HEK293 (cell line): ENCODE results near the gene CMTM4.

Experiments
- CTCF ChIP-seq: fragments of 450-650 bp; formaldehyde crosslinking; IDR thresholded peaks from 2 replicates; pipeline ENCODE4 v1.5.1; 2016; ENCODE audit warnings: missing biosample characterization, missing genetic modification characterization
- GFI1B ChIP-seq: fragments of 450-650 bp; formaldehyde crosslinking; IDR thresholded peaks from 2 replicates; pipeline ENCODE4 v1.5.1; 2016; ENCODE audit warnings: missing biosample characterization, missing genetic modification characterization
- HOXA7 ChIP-seq: sonication (generic); formaldehyde crosslinking; IDR thresholded peaks from 2 replicates; pipeline ENCODE4 v1.8.1; 2022; ENCODE audit warnings: missing genetic modification reagents, borderline replicate concordance
- KLF1 ChIP-seq: fragments of 450-650 bp; formaldehyde crosslinking; IDR thresholded peaks from 2 replicates; pipeline ENCODE4 v1.5.1; 2016; ENCODE audit warnings: missing biosample characterization, missing genetic modification characterization
- KLF10 ChIP-seq: fragments of 450-650 bp; IDR thresholded peaks from 2 replicates; pipeline ENCODE4 v1.5.1; 2018; ENCODE audit warnings: missing biosample characterization, mild to moderate bottlenecking, missing genetic modification characterization
- OSR2 ChIP-seq: fragments of 450-650 bp; formaldehyde crosslinking; IDR thresholded peaks from 2 replicates; pipeline ENCODE4 v1.5.1; 2016; ENCODE audit warnings: missing biosample characterization, missing genetic modification characterization
- OVOL3 ChIP-seq: fragments of 450-650 bp; formaldehyde crosslinking; IDR thresholded peaks from 2 replicates; pipeline ENCODE4 v1.5.1; 2016; ENCODE audit warnings: missing biosample characterization, missing genetic modification characterization
- SP7 ChIP-seq: fragments of 450-650 bp; formaldehyde crosslinking; IDR thresholded peaks from 2 replicates; pipeline ENCODE4 v1.5.1; 2016; ENCODE audit warnings: missing biosample characterization, missing genetic modification characterization
- ZBTB17 ChIP-seq: fragments of 450-650 bp; formaldehyde crosslinking; IDR thresholded peaks from 2 replicates; pipeline ENCODE4 v1.5.1; 2016; ENCODE audit warnings: missing biosample characterization, missing genetic modification characterization
- ZEB2 ChIP-seq: fragments of 450-650 bp; formaldehyde crosslinking; IDR thresholded peaks from 2 replicates; pipeline ENCODE4 v1.5.1; 2016; ENCODE audit warnings: missing biosample characterization, missing genetic modification characterization
- ZFP3 ChIP-seq: fragments of 450-650 bp; formaldehyde crosslinking; IDR thresholded peaks from 2 replicates; pipeline ENCODE4 v1.5.1; 2016; ENCODE audit warnings: low read depth, missing biosample characterization, missing genetic modification characterization
- ZNF132 ChIP-seq: fragments of 450-650 bp; formaldehyde crosslinking; IDR thresholded peaks from 2 replicates; pipeline ENCODE4 v1.5.1; 2017; ENCODE audit warnings: missing biosample characterization, missing genetic modification characterization, borderline replicate concordance
- ZNF133 ChIP-seq: fragments of 450-650 bp; formaldehyde crosslinking; IDR thresholded peaks from 2 replicates; pipeline ENCODE4 v1.5.1; 2016; ENCODE audit warnings: missing biosample characterization, missing genetic modification characterization
- ZNF26 ChIP-seq: fragments of 450-650 bp; formaldehyde crosslinking; IDR thresholded peaks from 2 replicates; pipeline ENCODE4 v1.5.1; 2016; ENCODE audit warnings: missing biosample characterization, missing genetic modification characterization
- ZNF354C ChIP-seq: fragments of 450-650 bp; formaldehyde crosslinking; IDR thresholded peaks from 2 replicates; pipeline ENCODE4 v1.5.1; 2016; ENCODE audit warnings: missing biosample characterization, missing genetic modification characterization, low read depth, borderline replicate concordance
- ZNF391 ChIP-seq: fragments of 450-650 bp; formaldehyde crosslinking; IDR thresholded peaks from 2 replicates; pipeline ENCODE4 v1.5.1; 2016; ENCODE audit warnings: low read depth, missing biosample characterization, missing genetic modification characterization, borderline replicate concordance
- ZNF488 ChIP-seq: fragments of 450-650 bp; formaldehyde crosslinking; IDR thresholded peaks from 2 replicates; pipeline ENCODE4 v1.5.1; 2016; ENCODE audit warnings: missing biosample characterization, missing genetic modification characterization
- ZNF610 ChIP-seq: fragments of 450-650 bp; formaldehyde crosslinking; IDR thresholded peaks from 2 replicates; pipeline ENCODE4 v1.5.1; 2016; ENCODE audit warnings: missing biosample characterization, missing genetic modification characterization, borderline replicate concordance
- ZNF670 ChIP-seq: fragments of 450-650 bp; formaldehyde crosslinking; IDR thresholded peaks from 2 replicates; pipeline ENCODE4 v1.5.1; 2016; ENCODE audit warnings: missing biosample characterization, missing genetic modification characterization, low read depth
- ZNF707 ChIP-seq: fragments of 450-650 bp; formaldehyde crosslinking; IDR thresholded peaks from 2 replicates; pipeline ENCODE4 v1.5.1; 2016; ENCODE audit warnings: missing biosample characterization, missing genetic modification characterization
- ZNF768 ChIP-seq: fragments of 450-650 bp; formaldehyde crosslinking; IDR thresholded peaks from 2 replicates; pipeline ENCODE4 v1.5.1; 2018; ENCODE audit warnings: missing biosample characterization, mild to moderate bottlenecking, missing genetic modification characterization
- ZNF776 ChIP-seq: fragments of 450-650 bp; formaldehyde crosslinking; IDR thresholded peaks from 2 replicates; pipeline ENCODE4 v1.5.0; 2017; ENCODE audit warnings: missing biosample characterization, missing genetic modification characterization, borderline replicate concordance
- ZSCAN23 ChIP-seq: fragments of 450-650 bp; formaldehyde crosslinking; IDR thresholded peaks from 2 replicates; pipeline ENCODE4 v1.5.1; 2016; ENCODE audit warnings: missing biosample characterization, missing genetic modification characterization
- ZSCAN30 ChIP-seq: fragments of 450-650 bp; IDR thresholded peaks from 2 replicates; pipeline ENCODE4 v1.5.1; 2018; ENCODE audit warnings: missing biosample characterization, mild to moderate bottlenecking, missing genetic modification characterization, moderate library complexity
- TF ChIP-seq, protein P1 (sequence below): fragments of 450-650 bp; formaldehyde crosslinking; IDR thresholded peaks from 2 replicates; pipeline ENCODE4 v1.5.1; 2016; ENCODE audit warnings: missing biosample characterization, missing genetic modification characterization, borderline replicate concordance
- TF ChIP-seq, protein P2 (sequence below): fragments of 450-650 bp; formaldehyde crosslinking; IDR thresholded peaks from 2 replicates; pipeline ENCODE4 v1.5.1; 2017; ENCODE audit warnings: missing biosample characterization, missing genetic modification characterization
- TF ChIP-seq, protein P3 (sequence below): sonication (generic); formaldehyde crosslinking; IDR thresholded peaks from 2 replicates; pipeline ENCODE4 v1.8.1; 2022; ENCODE audit warnings: mild to moderate bottlenecking, moderate library complexity, missing genetic modification reagents
- TF ChIP-seq, protein P4 (sequence below): fragments of 450-650 bp; formaldehyde crosslinking; IDR thresholded peaks from 2 replicates; pipeline ENCODE4 v1.5.1; 2016; ENCODE audit warnings: missing biosample characterization, missing genetic modification characterization
- TF ChIP-seq, protein P5 (sequence below): IDR thresholded peaks from 2 replicates; pipeline ENCODE4 v1.6.1; 2011; ENCODE audit warnings: mild to moderate bottlenecking, low read depth, low read length, borderline replicate concordance

The CMTM4 gene

GRCh38 chr16:66608241-66609138 is 88.1 kb downstream of the CMTM4 start (continued):
- TF ChIP-seq, protein P1, sequence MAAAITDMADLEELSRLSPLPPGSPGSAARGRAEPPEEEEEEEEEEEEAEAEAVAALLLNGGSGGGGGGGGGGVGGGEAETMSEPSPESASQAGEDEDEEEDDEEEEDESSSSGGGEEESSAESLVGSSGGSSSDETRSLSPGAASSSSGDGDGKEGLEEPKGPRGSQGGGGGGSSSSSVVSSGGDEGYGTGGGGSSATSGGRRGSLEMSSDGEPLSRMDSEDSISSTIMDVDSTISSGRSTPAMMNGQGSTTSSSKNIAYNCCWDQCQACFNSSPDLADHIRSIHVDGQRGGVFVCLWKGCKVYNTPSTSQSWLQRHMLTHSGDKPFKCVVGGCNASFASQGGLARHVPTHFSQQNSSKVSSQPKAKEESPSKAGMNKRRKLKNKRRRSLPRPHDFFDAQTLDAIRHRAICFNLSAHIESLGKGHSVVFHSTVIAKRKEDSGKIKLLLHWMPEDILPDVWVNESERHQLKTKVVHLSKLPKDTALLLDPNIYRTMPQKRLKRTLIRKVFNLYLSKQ (tag by site-specific recombination) = no peak
- no peak for TF ChIP-seq OSR2 (tag by site-specific recombination)
- TF ChIP-seq ZNF132 = no peak
- TF ChIP-seq ZNF391 (tag by site-specific recombination) = no peak
- TF ChIP-seq ZNF354C (tag by site-specific recombination) = no peak
- no peak for TF ChIP-seq ZEB2 (tag by site-specific recombination)
- TF ChIP-seq, protein P2, sequence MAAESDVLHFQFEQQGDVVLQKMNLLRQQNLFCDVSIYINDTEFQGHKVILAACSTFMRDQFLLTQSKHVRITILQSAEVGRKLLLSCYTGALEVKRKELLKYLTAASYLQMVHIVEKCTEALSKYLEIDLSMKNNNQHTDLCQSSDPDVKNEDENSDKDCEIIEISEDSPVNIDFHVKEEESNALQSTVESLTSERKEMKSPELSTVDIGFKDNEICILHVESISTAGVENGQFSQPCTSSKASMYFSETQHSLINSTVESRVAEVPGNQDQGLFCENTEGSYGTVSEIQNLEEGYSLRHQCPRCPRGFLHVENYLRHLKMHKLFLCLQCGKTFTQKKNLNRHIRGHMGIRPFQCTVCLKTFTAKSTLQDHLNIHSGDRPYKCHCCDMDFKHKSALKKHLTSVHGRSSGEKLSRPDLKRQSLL (tag by site-specific recombination) = no peak; the same call in 1 of the 2 replicates
- TF ChIP-seq ZFP3 (tag by site-specific recombination) = no peak
- TF ChIP-seq KLF10 (tag by site-specific recombination) = no peak
- no peak for TF ChIP-seq ZNF488 (tag by site-specific recombination)
- TF ChIP-seq ZBTB17 (tag by site-specific recombination) = peak; percentile 65
- TF ChIP-seq CTCF = peak; percentile 93
- peak; percentile 39; the same call in 1 of the 2 replicates for TF ChIP-seq ZSCAN30 (tag by site-specific recombination)
- no peak for TF ChIP-seq GFI1B
- TF ChIP-seq HOXA7 = no peak
- TF ChIP-seq SP7 = peak; percentile 41; the same call in 1 of the 2 replicates
- TF ChIP-seq ZSCAN23 = no peak
- TF ChIP-seq ZNF776 (tag by site-specific recombination) = no peak
- TF ChIP-seq ZNF133 (tag by site-specific recombination) = no peak
- TF ChIP-seq, protein P3, sequence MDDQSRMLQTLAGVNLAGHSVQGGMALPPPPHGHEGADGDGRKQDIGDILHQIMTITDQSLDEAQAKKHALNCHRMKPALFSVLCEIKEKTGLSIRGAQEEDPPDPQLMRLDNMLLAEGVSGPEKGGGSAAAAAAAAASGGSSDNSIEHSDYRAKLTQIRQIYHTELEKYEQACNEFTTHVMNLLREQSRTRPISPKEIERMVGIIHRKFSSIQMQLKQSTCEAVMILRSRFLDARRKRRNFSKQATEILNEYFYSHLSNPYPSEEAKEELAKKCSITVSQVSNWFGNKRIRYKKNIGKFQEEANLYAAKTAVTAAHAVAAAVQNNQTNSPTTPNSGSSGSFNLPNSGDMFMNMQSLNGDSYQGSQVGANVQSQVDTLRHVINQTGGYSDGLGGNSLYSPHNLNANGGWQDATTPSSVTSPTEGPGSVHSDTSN = no peak
- no peak for TF ChIP-seq ZNF26 (tag by site-specific recombination)
- no peak for TF ChIP-seq ZNF610 (tag by site-specific recombination)
- no peak for TF ChIP-seq ZNF707 (tag by site-specific recombination)
- no peak for TF ChIP-seq ZNF670
- TF ChIP-seq KLF1 (tag by site-specific recombination) = no peak
- TF ChIP-seq OVOL3 (tag by site-specific recombination) = no peak
- TF ChIP-seq, protein P4, sequence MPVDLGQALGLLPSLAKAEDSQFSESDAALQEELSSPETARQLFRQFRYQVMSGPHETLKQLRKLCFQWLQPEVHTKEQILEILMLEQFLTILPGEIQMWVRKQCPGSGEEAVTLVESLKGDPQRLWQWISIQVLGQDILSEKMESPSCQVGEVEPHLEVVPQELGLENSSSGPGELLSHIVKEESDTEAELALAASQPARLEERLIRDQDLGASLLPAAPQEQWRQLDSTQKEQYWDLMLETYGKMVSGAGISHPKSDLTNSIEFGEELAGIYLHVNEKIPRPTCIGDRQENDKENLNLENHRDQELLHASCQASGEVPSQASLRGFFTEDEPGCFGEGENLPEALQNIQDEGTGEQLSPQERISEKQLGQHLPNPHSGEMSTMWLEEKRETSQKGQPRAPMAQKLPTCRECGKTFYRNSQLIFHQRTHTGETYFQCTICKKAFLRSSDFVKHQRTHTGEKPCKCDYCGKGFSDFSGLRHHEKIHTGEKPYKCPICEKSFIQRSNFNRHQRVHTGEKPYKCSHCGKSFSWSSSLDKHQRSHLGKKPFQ = no peak
- no peak for TF ChIP-seq ZNF768
- TF ChIP-seq, protein P5, sequence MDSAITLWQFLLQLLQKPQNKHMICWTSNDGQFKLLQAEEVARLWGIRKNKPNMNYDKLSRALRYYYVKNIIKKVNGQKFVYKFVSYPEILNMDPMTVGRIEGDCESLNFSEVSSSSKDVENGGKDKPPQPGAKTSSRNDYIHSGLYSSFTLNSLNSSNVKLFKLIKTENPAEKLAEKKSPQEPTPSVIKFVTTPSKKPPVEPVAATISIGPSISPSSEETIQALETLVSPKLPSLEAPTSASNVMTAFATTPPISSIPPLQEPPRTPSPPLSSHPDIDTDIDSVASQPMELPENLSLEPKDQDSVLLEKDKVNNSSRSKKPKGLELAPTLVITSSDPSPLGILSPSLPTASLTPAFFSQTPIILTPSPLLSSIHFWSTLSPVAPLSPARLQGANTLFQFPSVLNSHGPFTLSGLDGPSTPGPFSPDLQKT = no peak
